ENCODE results near the gene ZSCAN12.

ZSCAN12 gene

DNA sequence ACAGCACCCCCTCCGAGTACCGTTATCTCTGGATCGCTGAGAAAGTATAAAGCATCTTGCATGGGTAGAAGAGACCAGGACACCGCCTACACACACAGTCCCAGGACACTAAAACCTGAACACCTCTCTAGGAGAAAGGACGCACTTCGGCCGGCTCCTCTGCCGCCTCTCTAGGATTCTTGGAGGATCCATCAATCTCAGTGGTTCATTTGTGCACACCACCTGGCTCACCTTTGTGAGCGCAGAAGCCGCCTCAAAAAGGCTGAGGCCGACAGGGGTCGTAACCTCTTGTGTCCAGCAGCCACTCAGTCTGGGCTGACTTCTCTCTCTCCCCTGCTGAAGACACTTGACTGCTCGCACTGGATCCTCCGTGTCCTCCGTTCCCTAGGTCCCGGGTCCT is 30.2 kb upstream of the ZSCAN12 start:
- H3K9me2 ChIP-seq (replicated peaks; ENCODE audit: low read depth, low read length): no peaks in the 10 kb centered on the region
- no peak overlapping the region for H3K4me3 ChIP-seq (ENCODE audit: low read length, poor library complexity, severe bottlenecking)
- H3K4me2 ChIP-seq (ENCODE audit: low read depth, low read length, poor library complexity, severe bottlenecking): no peak overlapping the region
- no peaks in the 10 kb centered on the region for H3K4me1 ChIP-seq (ENCODE audit: insufficient read depth, low read length, poor library complexity, severe bottlenecking)
- no peaks in the 10 kb centered on the region for H4K20me1 ChIP-seq (ENCODE audit: insufficient read depth, low read length, poor library complexity, severe bottlenecking)
- H3K9me3 ChIP-seq (ENCODE audit: insufficient read depth, low read depth, low read length): peaks cover 3% of the 10 kb centered on the region; the same call in 1 of the 2 replicates
- no peak overlapping the region for H3K9ac ChIP-seq (ENCODE audit: low read depth, low read length, poor library complexity, severe bottlenecking)
- H3K36me3 ChIP-seq (ENCODE audit: insufficient read depth, low read length): no peaks in the 10 kb centered on the region
- TF ChIP-seq EZH2phosphoT487 (IDR thresholded peaks at IDR 0.05; ENCODE audit: borderline replicate concordance): no peak
- TF ChIP-seq, protein P1, sequence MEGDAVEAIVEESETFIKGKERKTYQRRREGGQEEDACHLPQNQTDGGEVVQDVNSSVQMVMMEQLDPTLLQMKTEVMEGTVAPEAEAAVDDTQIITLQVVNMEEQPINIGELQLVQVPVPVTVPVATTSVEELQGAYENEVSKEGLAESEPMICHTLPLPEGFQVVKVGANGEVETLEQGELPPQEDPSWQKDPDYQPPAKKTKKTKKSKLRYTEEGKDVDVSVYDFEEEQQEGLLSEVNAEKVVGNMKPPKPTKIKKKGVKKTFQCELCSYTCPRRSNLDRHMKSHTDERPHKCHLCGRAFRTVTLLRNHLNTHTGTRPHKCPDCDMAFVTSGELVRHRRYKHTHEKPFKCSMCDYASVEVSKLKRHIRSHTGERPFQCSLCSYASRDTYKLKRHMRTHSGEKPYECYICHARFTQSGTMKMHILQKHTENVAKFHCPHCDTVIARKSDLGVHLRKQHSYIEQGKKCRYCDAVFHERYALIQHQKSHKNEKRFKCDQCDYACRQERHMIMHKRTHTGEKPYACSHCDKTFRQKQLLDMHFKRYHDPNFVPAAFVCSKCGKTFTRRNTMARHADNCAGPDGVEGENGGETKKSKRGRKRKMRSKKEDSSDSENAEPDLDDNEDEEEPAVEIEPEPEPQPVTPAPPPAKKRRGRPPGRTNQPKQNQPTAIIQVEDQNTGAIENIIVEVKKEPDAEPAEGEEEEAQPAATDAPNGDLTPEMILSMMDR (conservative IDR thresholded peaks at IDR 0.05; ENCODE audit: low read length): no peak
- H2AFZ ChIP-seq (ENCODE audit: low read length): no peak overlapping the region
- no peaks in the 10 kb centered on the region for H3F3A ChIP-seq (ENCODE audit: low read depth)
- no peaks in the 10 kb centered on the region for H3K27me3 ChIP-seq (ENCODE audit: insufficient read depth, low read length, poor library complexity, severe bottlenecking)
- no peaks in the 10 kb centered on the region for H3K79me2 ChIP-seq (ENCODE audit: insufficient read depth, low read length)

DNA sequence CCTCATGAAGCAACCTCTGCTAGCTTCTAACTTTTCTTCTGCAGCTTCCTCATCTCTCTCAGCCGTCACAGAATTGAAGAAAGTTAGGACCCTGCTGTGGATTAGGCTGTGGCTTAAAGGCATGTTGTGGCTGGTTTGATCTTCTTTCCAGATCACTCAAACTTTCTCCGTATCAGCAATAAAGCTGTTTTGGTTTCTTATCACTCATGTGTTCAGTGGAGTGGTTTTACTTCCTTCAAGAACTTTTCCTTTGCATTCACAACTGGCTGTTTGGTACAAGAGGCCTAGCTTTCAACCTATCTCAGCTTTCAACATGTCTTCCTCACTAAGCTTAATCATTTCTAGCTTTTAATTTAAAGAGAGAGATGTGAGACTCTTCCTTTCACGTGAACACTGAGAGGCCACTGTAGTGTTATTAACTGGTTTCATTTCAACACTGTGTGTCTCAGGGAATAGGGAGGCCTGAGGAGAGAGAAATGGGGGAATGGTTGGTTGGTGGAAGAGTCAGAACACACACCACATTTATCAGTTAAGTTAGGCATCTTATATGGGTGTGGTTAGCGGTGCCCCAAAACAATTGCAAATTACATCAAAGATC is 26.5 kb upstream of the ZSCAN12 start:
- H3K9me2 ChIP-seq (replicated peaks; ENCODE audit: low read depth, low read length): no peaks in the 10 kb centered on the region
- no peaks in the 10 kb centered on the region for H3K79me2 ChIP-seq (ENCODE audit: insufficient read depth, low read length)
- no peak overlapping the region for H3K9ac ChIP-seq (ENCODE audit: low read depth, low read length, poor library complexity, severe bottlenecking)
- no peak overlapping the region for H3K4me3 ChIP-seq (ENCODE audit: low read length, poor library complexity, severe bottlenecking)
- TF ChIP-seq EZH2phosphoT487 (IDR thresholded peaks at IDR 0.05; ENCODE audit: borderline replicate concordance): no peak
- TF ChIP-seq, protein P1 (conservative IDR thresholded peaks at IDR 0.05; ENCODE audit: low read length): no peak
- no peaks in the 10 kb centered on the region for H3K36me3 ChIP-seq (ENCODE audit: insufficient read depth, low read length)
- H3F3A ChIP-seq (ENCODE audit: low read depth): no peaks in the 10 kb centered on the region
- no peaks in the 10 kb centered on the region for H4K20me1 ChIP-seq (ENCODE audit: insufficient read depth, low read length, poor library complexity, severe bottlenecking)
- H3K9me3 ChIP-seq (ENCODE audit: insufficient read depth, low read depth, low read length): peaks cover 3% of the 10 kb centered on the region; the same call in 1 of the 2 replicates
- H3K4me2 ChIP-seq (ENCODE audit: low read depth, low read length, poor library complexity, severe bottlenecking): no peak overlapping the region
- no peak overlapping the region for H2AFZ ChIP-seq (ENCODE audit: low read length)
- H3K27me3 ChIP-seq (ENCODE audit: insufficient read depth, low read length, poor library complexity, severe bottlenecking): no peaks in the 10 kb centered on the region
- no peaks in the 10 kb centered on the region for H3K4me1 ChIP-seq (ENCODE audit: insufficient read depth, low read length, poor library complexity, severe bottlenecking)

DNA sequence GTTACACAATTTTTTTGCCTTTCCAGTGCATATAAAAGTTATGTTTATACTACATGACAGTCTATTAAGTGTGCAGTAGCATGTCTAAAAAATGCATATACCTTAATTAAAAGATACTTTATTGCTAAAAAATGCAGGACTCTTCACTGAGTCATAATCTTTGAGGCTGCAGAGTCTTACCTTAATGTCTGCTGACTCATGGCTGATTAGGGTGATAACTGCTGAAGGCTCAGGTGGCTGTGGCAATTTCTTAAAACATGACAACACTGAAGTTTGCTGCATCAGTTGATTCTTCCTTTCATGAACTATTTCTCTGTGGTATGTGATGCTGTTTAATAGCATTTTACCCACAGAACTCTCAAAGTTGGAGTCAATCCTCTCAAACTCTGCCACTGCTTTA is 24.6 kb upstream of the ZSCAN12 start:
- Histone ChIP-seq H4K20me1 (ENCODE audit: insufficient read depth, low read length, poor library complexity, severe bottlenecking) (no peaks in the 10 kb centered on the region), H3K79me2 (ENCODE audit: insufficient read depth, low read length) (no peaks in the 10 kb centered on the region), H3K36me3 (ENCODE audit: insufficient read depth, low read length) (no peaks in the 10 kb centered on the region), H2AFZ (ENCODE audit: low read length) (no peak overlapping the region), H3K9me2 (replicated peaks; ENCODE audit: low read depth, low read length) (no peaks in the 10 kb centered on the region), H3K4me2 (ENCODE audit: low read depth, low read length, poor library complexity, severe bottlenecking) (no peak overlapping the region), H3F3A (ENCODE audit: low read depth) (no peaks in the 10 kb centered on the region), H3K4me1 (ENCODE audit: insufficient read depth, low read length, poor library complexity, severe bottlenecking) (no peaks in the 10 kb centered on the region), H3K4me3 (ENCODE audit: low read length, poor library complexity, severe bottlenecking) (no peak overlapping the region), H3K27me3 (ENCODE audit: insufficient read depth, low read length, poor library complexity, severe bottlenecking) (no peaks in the 10 kb centered on the region), H3K9me3 (ENCODE audit: insufficient read depth, low read depth, low read length) (peaks cover 3% of the 10 kb centered on the region; the same call in 1 of the 2 replicates), H3K9ac (ENCODE audit: low read depth, low read length, poor library complexity, severe bottlenecking) (no peak overlapping the region)
- no peak for TF ChIP-seq EZH2phosphoT487 (IDR thresholded peaks at IDR 0.05; ENCODE audit: borderline replicate concordance)
- TF ChIP-seq, protein P1 (conservative IDR thresholded peaks at IDR 0.05; ENCODE audit: low read length): no peak
